ENCODE measurements around the gene YY1AP1.
"Not testable (repeated sequence)": the region's sequence is repeated elsewhere in the genome, so short reads cannot be mapped to it uniquely, and the experiment has no call there.

Gene YY1AP1

DNA sequence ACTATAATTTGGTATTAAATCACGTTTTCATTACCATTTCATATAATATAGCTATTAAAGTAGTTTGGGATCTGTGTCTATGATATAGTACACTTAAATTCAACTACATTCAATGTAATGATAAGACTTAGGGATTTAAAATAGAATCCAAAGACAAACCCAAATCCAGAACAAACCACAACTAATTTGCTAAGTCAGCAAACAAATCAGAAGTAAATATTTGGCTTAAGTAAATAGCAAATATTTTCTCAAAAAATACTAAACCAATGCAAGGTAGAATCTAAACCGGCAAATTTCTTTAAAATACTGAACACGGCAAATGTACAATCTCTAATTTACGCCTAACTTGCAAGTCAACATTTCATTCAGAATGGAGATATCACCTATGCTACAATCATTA lies 16.8 kb downstream of the YY1AP1 start:
- H3K4me3 ChIP-seq (ENCODE audit: low read length) = no peak overlapping the region
- no peak for DNase-seq (ENCODE audit: low read depth)
- TF ChIP-seq, protein P1, sequence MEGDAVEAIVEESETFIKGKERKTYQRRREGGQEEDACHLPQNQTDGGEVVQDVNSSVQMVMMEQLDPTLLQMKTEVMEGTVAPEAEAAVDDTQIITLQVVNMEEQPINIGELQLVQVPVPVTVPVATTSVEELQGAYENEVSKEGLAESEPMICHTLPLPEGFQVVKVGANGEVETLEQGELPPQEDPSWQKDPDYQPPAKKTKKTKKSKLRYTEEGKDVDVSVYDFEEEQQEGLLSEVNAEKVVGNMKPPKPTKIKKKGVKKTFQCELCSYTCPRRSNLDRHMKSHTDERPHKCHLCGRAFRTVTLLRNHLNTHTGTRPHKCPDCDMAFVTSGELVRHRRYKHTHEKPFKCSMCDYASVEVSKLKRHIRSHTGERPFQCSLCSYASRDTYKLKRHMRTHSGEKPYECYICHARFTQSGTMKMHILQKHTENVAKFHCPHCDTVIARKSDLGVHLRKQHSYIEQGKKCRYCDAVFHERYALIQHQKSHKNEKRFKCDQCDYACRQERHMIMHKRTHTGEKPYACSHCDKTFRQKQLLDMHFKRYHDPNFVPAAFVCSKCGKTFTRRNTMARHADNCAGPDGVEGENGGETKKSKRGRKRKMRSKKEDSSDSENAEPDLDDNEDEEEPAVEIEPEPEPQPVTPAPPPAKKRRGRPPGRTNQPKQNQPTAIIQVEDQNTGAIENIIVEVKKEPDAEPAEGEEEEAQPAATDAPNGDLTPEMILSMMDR (conservative IDR thresholded peaks at IDR 0.05; ENCODE audit: low read length) = no peak

DNA sequence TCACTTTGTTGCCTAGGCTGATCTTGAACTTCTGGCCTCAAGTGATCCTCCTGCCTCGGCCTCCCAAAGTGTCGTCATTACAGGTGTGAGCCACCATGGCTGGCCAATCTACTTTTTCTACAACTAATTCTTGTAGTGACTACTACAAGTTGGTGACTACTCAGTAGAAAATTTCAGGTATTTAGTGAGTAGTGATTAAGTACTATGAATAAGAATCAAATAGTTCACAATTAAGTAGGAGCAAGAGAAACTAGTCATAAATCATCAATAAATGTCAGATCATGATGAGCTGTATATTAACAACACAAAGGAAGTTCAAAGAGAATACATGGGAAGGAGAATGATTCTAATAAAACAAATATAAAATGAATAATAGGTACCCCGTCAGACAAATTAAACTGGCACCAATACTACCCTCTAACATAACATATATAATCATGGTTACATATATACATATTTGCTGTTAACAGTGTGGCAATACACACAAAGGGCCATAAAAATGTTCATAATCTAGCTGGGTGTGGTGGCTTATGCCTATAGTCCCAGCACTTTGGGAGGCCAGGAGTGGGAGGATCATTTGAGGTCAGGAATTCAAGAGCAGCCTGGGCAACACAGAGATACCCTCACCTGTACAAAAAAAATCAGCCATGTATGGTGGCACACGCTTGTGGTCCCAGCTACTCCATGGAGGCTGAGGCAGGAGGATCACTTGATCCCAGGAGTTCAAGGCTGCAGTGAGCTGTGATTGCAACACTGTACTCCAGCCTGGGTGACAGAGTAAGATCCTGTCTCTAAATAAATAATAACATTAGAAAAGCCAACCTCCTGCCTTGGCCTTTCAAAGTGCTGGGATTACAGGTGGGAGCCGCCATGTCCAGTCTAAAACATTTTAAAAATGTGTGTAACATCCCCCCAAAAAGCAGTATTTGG lies 19.1 kb downstream of the YY1AP1 start:
- TF ChIP-seq, protein P1 (conservative IDR thresholded peaks at IDR 0.05; ENCODE audit: low read length) = no peak
- no peak overlapping the region for H3K4me3 ChIP-seq (ENCODE audit: low read length)
- no peak for DNase-seq (ENCODE audit: low read depth)

DNA sequence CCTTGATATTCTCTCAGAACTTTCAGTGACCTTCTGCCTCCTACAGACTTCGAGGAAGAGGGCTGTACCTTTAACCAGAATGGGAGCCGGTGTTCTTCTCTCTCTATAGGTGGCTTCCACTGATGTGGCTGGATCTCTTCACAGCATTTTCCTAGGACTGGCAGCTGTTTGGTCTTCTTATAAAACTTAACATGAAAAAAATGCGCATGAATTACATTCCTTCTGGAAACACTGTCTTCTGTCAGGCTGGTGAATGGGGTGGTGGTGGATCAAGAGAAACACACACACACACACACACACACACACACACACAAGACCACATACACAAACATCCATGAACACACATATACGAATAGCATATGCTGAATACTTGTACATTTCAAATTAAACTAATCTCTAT lies 27.3 kb downstream of the YY1AP1 start:
- DNase-seq (ENCODE audit: low read depth); H3K4me3 ChIP-seq (ENCODE audit: low read length): not testable (repeated sequence)

DNA sequence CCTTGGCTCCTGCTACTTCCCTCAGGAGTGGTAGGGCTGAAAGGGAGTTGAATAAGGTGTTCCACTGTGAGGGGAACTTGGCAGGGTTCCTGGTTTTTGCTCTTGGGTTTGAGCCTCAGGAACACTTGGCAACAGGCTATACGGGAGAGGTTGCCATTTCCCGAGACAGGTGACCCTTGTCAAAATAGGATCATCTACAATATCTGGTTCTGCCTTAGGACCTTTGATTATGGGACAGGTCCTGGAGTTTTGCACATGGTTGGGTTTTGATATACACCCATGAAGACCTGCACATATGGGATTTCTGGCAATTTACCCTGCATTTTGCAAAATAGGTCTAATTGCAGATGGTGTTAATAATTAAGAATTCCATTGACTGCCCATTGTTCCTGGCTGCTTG lies 31.1 kb downstream of the YY1AP1 start:
- TF ChIP-seq, protein P1 (conservative IDR thresholded peaks at IDR 0.05; ENCODE audit: low read length) = no peak
- no peak overlapping the region for H3K4me3 ChIP-seq (ENCODE audit: low read length)
- DNase-seq (ENCODE audit: low read depth) = no peak

DNA sequence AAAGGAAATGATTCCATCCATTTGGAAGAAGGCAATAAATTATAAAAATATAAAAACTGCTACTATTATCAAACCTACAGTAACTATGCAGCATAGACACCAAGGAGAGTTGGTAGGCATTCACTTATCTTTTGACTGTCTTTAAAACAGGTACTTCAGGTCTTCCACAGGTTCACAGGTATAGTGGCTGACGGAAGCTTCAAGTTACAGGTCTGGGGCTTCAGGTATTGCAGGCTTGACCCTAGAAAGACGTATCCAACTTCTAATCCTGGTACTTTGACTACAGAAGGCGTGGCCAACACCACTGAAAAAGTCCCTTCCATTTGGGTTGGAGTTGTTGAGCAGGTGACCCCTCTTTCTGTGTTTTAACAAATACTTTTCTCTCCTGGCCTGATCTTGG lies 35.6 kb downstream of the YY1AP1 start:
- no peak overlapping the region for H3K4me3 ChIP-seq (ENCODE audit: low read length)
- TF ChIP-seq, protein P1 (conservative IDR thresholded peaks at IDR 0.05; ENCODE audit: low read length) = no peak
- DNase-seq (ENCODE audit: low read depth) = no peak

DNA sequence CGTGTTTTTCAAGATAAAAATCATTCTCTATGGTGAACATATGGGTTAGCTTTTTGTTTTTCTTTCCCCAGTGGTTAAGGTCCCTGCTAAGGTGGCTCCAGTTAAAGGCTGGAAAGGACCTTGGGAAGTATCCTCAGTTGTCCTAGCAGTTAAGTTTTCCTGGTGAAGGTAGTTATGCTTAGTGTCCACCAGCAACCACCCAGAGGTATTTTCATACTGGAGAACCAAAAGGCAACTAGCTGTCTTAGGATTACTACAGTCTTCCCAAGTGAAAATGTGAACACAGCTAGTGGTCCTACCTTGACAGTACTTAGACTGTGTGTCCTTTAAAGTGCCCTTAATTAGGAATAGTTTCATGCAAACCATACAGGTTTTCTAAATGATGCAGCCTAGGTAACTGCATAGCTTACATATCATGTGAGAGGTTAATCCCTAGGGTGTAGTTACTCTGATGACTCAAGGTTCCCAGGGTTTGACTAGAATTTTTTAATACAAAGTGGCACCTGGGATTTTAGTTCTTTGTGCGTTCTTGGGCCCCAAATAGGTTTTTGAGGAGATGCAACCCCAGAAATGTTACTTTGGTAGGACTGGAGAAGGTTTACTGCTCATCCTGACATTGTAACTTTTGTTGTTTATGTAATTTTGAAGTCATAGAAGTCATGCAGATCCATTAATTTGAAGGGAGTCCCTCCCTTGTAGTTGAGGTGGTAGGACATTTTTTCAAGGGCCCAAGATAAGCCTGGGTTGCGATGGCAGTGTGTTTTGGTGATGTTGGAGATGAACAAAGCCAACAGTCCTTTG lies 36.5 kb downstream of the YY1AP1 start:
- H3K4me3 ChIP-seq (ENCODE audit: low read length) = no peak overlapping the region
- TF ChIP-seq, protein P1 (conservative IDR thresholded peaks at IDR 0.05; ENCODE audit: low read length) = no peak
- DNase-seq (ENCODE audit: low read depth) = no peak

DNA sequence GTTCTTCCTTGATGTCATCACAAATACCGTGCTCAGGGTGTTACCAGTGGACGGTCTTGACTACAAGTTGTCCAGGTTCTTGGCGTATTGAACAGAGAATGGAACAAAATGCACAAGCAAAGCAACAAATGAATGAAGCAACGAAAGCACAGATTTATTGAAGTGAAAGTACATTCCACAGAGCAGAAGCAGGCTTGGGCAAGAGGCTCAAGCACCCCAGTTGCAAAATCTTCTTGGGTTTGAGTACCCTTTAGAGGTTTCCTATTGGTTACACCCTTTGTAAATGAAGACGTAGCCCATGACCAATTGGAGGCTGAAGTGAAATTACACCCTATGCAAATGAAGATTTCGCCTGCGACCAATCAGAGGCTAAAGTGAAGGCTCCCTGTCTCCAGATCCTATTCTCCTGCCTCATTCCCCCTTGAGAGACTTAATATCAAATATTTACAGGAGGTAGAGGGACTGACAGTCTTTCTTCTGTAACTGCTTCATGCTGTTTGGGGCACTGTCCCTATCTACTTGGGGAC lies 38.3 kb downstream of the YY1AP1 start:
- TF ChIP-seq, protein P1 (conservative IDR thresholded peaks at IDR 0.05; ENCODE audit: low read length) = no peak
- H3K4me3 ChIP-seq (ENCODE audit: low read length) = no peak overlapping the region
- DNase-seq (ENCODE audit: low read depth) = no peak

Measured in AG10803 (cell line).